Ecto neural progenitor cell (in vitro differentiated cells): ENCODE results near the gene ALG14.
"Not testable (repeated sequence)": the region's sequence is repeated elsewhere in the genome, so short reads cannot be mapped to it uniquely, and the experiment has no call there.

ENCODE experiments used
- DNase-seq: peaks from one replicate; pipeline ENCODE4 v3.0.0-alpha.2; 2018; ENCODE audit warnings: low spot score

Gene ALG14, protein sequence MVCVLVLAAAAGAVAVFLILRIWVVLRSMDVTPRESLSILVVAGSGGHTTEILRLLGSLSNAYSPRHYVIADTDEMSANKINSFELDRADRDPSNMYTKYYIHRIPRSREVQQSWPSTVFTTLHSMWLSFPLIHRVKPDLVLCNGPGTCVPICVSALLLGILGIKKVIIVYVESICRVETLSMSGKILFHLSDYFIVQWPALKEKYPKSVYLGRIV

DNA sequence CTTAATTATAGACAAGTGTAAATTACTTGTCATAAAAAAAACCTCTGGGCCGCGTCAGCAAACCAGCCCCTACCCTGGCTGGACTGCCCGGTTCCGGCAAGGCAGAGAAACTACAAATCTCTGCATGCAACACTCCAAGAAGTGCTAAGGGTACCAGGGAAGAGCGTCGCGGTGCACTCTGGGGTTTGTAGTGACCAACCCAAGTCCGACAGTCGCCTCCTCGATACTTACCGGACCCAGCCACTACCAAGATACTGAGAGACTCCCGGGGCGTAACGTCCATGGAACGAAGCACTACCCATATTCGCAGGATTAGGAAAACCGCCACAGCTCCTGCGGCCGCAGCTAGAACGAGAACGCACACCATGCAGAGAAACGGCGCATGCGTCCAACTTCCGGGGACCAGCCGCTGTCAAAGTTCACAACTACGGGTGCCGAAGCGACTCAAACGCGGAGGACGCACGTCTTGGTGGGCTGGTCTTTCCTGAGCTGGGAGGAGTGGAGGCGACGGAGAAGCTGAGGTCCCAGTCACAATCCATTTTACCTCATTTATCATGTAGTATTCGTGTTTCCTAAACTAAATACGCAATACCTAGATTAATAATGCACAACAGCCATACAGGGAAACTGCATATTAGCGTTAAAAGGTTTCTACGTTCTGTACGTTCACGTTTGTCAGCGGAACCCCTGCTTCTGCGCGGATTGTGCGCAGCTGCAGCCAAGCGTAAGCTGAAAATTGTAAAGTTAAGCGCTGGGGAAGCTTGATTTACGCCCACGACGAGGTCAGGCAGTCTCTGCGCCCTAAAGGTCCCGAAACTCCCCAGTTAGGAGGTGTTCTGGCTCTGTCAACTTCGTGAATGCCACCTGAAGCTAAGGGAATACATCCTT, at the start of gene ALG14:
Gene ALG14 (minus strand): TSS at position 420 of the 888 bp plus-strand sequence. CDS start 53 bp downstream, at position 367.
- peak; percentile 96 for DNase-seq

DNA sequence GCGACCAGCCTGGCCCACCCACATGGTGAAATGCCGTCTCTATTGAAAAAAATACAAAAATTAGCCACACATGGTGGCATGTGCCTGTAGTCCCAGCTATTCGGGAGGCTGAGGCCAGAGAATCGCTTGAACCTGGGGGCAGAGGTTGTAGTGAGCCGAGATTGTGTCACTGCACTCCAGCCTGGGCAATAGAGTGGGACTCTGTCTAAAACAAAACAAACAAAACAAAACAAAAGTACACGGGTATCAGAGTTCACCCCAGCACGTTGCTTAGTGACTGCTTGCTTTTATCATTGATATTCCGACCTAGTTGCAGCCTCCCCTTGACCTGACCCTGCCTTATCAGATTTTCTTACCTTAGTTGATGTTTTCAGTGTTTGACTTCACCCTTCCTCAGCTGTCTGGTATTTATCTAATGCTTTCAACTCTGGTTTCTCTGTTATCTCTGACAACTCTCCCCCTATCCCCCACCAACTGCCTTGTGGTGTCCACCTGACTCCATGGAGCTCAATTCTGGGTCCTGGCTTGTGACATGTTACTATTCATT, 49.5 kb upstream of the ALG14 start:
- DNase-seq, result no peak

DNA sequence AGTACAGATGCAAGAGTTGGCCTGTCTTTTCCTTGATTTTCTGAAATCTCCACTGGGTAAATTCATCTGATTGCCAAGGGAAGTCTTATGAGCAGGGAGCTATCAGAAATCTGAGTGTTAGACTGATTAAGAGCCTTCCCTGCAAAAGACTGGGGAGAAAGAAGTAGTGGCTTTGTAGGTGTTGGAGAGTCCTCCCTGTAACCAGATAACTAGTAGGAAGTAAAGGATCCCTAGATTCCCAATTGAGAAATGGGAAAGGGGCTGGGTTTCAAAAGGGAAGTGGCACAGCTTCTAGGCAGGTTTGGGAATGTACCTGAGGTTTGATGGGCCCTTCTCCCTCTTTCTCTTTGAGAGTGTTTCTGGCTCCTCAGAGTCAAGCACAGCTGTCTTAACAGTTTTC, 46.5 kb upstream of the ALG14 start:
- no peak for DNase-seq

DNA sequence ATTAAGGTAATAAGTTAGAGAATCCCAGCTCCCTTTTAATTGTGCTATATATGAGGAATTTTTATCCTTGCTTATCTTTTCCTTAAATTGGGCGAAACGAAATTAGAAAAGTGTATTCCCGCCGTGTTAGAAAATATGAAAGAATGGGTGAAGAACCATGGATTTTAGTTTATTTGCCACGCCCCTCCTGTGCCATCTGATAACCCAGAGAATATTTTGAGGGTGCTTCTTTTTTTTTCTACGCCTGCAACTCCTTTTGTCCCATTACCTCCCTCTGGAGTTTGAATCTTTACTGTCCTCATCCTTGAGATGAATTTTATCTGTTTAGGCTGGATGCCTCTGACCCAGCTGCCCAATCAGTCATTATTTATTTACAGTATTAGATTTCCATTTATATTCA, 46.0 kb upstream of the ALG14 start:
- DNase-seq, result no peak

DNA sequence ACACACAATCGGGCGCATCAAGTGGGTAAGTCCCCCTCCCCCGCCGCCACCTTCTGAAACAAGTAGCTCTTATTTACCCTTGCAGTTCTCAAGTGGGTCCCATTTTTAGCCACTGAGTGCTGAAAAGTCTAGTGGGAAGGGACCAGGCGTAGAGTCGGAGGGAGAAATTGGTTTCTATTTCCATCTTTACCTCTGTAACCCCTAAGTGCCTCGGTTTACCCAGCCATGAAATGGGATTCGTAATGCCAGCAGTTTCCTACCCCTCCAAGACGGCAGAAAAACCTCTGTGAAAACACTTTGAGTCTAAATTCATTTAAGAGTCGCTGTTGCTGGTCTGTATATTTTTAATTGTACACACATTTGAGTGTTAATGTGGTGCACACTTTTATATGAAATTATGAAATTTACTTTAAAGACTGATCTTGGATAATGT, 45.3 kb upstream of the ALG14 start:
- DNase-seq, result peak; percentile 61

DNA sequence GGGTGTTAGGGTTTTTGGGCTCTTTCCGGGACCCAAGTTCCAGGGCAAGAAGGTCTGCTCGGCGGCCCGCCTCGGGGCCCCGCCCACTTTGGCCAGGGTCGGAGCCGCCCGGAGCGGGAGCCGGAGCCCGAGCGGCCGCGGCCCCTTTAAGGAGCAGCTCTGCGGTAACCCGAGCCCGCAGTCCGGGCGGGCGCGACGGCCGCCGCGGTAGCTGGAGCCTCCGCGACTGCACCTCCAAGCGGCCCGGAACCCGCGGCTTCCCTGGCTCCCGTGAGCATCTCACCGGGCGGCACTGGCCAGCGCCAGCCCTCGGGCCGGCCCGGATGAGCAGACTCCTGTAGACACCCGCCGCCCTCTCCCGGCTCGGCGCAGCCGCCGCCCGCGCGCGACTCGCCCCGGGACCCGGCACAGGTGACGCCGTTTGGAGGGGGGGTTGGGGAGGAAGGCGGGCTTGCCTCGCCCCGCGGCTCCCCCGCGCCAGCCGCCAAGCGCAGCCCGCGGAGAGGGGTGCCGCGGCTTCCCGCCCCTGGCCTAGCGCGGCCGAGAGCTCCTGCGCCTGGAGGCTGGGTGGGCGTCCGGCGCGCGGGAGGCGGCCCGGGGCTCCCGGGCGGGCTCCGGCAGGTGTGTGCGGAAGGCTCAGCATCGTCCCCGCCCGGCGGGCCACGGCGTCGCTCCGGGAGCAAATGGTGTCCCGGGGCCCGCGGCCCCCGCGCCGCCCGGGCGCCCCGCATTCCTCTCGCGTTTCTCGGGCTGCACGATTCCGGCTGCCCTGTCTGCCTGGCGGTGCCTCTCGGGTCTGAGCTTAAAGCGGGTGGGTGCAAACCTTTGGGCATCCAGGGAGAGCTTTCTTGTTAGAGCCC, 44.7 kb upstream of the ALG14 start, which contains the start of gene TLCD4:
Gene TLCD4 (plus strand): TSS at position 149 of the 860 bp plus-strand sequence. CDS start 26,547 bp downstream, outside the sequence.
- peak; percentile 82 for DNase-seq

DNA sequence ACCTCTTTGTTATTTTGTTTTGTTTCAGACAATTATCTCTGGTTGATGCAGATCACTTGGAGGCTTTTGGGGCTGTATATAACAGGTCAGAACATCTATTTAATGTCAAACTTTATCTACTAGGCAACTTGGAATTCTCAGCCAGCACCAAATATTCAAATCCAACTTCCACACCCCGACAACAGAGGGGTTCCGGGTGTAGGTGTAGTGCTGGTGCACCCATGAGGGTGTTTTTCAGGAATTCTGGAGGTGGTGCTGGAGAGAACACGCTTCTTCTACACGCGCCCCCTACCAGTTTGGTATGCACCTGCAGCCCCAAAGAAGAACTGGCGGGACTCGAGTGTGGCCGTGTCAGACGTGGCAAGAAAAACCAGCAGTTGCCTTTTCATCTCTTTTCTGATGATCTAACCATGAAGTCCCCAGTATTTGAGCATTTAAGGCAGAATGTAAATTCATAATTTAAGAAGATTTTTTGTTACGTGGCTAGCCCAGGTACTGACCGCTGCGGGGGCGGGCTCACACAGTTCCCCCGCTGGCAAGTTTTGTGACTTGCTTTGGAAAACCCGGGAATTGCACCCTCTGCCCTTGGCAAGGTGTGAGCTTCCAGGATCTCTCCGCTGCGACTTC, 43.9 kb upstream of the ALG14 start:
- peak; percentile 74 for DNase-seq

DNA sequence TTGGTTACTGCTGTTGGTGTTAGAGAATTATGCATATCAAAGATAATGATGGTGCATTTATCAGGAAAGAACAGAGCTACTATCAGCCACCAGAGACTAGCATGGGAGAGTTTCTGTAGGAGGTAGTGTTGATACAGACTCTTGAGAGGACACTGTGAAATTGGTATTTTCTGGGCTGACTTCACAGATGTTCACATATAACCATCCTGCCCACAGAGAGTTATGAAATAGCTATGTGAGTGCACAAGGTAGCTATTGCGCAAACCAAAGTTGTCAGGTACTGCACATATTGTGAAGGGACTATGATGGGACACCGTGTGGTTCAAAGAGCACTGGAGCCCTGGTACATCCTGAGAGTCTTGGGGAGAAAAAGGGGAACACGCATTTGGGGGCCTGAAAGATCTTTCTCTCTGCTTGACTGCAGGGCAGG, 43.0 kb upstream of the ALG14 start:
- DNase-seq, result no peak

DNA sequence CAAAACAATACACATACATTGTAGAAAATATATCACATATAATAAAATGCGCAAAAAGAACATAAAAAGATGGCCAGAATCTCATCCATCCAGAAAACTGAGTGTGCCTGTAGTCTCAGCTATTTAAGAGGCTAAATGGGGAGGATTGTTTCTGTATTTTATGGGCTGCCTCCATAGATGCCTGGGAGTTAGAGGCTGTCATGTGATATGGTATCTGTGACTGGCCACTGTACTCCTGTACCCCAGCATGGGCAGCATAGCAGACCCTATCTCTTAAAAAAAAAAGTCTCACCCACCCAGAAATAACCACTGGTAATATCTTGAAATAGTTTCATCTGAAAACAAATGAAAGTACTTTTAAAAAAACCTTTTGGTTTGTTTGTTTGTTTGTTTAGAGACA, 40.9 kb upstream of the ALG14 start:
- no peak for DNase-seq

DNA sequence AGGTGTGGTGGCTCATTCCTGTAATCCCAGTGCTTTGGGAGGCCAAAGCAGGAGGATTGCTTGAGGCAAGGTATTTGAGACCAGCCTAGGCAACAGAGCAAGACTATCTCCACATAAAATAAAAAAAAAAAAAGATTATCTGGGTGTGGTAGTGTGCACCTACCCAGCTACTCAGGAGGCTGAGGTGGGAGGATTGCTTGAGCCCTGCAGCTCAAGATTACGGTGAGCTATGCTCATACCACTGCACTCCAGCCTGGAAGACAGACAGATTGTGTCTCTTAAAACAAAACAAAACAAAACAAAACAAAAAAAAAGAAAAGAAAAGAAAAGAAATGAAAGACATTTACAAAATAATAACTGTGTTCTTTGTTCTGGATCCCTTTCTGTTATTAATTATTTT, 38.3 kb upstream of the ALG14 start:
- DNase-seq, result no peak

DNA sequence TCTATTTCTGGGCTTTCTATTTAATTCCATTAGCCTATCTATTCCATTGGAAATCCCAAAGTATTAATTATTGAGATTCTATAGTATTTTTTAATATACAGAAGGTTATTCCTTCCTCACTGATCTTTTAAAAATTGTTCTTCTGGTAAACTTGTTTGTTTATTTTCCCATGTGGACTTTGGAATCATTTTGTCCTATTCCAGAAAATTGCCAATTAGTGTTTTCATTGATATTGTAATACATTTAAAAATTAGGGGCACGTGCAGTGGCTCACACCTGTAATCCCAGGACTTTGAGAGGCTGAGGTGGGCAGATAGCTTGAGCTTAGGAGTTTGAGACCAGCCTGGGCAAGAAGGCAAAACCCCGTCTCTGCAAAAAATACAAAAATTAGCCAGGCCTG, 36.0 kb upstream of the ALG14 start:
- DNase-seq, result no peak

DNA sequence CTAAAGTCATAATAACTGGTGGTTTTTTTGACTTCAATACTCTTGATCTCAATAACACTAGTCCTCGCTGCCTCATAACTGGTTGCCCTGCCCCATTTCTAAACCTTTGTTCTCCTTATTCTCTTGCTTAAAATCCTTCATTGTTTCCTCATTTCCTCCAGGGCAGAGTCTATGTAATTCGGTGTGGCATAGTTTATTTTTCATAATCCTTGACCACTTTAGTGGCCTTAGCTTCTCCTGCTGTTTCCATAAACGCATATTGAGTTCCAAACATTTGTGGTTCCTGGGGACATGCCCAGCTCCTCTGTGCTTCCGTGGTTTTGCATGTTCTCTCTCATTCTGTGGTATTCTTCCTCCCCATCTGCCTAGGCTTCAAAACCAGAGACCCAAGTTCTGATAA, 25.4 kb upstream of the ALG14 start:
- no peak for DNase-seq

DNA sequence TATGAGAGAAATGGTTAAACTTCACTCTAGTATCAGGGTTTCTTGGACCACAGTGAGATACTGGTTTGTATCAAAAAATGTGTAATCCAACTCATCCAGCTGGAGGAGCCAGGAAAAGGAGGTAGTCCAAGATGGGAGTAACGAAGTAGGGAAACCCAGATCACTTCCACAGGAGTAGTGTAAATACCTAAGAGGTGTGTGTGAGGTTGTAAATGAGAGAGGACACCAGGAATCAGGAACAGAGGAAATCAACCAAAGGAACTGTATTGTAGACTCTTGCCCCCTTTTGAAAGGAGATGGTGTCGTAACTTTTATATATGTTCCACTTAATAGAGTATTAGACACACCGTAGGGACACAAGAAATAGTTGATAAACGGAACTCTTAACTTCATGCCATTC, 24.7 kb upstream of the ALG14 start:
- no peak for DNase-seq

DNA sequence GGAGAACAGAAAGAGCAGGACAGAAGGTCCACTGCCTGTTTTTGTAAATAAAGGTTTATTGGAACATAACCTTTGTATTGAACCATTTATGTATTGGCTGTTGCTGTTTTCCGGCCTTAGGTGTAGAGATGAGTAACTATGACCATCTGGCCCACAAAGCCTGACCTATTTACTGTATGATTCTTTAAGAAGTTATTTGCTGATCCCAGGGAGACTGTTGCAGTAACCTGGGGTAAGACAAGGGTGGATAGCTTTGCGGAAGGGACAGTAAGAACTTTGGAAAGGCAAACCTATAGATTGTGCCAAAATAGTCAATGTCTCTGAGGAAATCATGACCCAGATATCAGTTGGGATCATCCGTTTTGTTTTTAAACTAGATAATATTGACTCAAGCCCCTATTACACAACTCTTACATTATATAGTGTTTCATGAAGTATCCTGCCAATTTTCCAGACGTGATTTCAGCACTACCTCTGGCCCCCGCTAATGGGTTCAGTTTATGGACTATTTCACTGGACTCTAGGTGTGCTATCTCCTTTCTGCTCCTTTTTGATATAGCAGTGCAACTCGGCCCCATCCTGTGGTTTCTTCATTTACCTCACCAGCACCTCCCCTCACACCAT, 23.6 kb upstream of the ALG14 start:
- no peak for DNase-seq

DNA sequence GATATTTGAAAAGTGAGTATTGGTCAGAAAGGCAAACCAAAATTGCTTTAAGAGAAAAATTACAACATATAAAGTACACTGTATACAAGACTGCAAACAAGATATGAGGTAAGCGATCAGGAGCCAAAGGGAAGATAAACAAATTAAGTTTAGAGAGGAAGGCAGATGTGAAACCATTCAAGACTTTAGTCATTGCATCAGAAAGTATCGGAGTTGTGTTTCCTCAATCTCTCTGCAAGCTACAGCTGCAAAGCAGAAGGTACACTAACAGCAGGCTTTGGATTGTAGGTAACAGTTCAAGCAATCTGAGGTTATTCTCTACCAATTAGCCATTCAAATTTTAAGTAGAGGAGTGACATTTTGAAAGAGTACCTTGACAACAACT, 23.1 kb upstream of the ALG14 start:
- no peak for DNase-seq

DNA sequence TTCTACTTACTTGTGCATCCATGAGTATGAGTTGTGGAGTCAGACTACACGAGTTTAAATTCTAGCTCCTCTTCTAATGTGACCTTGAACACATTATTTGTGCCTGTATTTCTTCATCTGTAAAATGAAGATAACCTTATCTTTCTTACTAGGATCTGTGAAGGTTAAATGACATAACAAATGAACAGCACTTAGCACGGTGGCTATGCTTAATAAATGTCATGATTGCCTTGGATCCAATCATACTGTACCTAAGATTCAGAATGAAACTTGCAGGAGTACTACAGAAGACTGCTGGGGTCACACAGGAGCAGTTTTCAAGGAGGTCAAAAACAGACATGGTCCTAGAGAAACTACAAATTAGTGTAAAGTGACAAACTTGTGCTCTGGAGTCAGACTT, 22.2 kb upstream of the ALG14 start:
- no peak for DNase-seq

DNA sequence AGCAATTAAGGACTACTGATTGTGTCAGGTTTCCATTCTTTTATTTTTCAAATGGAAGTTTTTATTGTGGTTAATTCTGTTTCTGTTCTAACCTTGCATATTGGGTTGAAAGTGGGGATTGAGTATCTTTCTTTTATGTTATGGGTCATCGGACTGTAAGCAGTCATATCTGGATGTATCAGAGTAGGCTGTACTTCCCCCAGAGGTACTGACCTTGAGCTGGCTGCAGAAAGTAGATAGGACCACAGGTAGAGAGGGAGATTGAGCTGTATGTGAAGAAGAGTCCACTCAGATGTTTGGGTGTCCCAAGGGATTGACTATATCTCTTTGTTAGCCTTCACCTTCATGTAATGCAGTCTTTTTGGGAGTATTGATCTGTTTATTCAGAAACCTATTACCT, 20.5 kb upstream of the ALG14 start:
- no peak for DNase-seq

DNA sequence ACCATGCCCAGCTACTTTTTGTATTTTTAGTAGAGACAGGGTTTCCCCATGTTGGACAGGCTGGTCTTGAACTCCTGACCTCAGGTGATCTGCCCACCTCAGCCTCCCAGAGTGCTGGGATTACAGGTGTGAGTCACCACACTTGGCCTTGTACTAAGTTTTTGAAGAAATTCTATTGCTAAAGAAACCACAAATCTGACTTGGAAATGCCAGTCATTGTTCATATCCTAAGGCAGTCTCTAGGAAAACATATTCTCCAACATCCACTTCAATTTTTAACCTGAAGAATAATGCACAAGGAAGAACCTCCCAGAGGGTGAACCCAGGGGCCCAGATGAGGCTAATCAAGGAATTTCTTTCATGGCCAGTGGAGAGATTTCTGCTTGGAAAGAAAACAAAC, 20.1 kb upstream of the ALG14 start:
- not testable (repeated sequence) for DNase-seq

DNA sequence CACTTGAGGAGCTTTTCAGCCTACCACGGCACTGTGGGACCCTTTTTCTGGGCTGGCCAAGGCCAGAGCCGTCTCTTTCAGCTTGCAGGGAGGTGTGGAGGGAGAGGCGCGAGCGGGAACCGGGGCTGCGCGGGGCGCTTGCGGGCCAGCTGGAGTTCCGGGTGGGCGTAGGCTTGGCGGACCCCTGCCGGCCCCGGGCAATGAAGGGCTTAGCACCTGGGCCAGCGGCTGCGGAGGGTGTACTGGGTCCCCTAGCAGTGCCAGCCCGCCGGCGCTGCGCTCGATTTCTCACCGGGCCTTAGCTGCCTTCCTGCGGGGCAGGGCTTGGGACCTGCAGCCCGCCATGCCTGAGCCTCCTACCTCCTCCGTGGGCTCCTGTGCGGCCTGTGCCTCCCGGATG, 18.5 kb upstream of the ALG14 start:
- not testable (repeated sequence) for DNase-seq

DNA sequence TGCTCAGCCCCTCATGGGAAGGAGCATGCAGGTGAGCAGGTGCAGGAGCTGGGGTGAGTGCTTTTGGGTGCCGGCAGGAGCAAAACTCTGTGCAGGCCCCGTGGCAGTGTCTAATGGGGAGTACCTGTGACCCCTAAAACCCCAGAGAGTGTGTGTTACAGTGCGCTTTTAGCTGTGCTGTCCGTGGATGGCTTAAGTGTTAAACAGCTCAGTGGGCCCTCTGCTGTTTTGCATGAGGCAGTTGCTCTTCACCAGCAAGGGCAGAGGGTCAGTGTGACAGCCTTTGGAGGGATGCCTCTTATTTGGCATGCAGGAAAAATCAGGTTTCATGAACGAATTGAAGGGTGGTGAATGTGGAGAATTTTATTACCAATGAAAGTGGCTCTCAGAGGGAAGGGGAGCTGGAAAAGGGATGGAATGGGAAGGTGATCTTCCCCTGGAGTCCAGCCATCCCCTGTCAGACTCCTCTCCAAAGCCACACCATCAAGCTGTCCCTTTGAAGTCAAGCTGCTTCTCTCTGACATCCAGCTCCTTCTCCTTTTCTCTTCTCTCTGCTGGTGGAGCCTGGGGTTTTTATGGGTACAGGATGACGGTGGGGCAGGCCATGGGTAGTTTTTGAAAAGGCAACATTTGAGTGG, 17.0 kb upstream of the ALG14 start:
- DNase-seq, result no peak

DNA sequence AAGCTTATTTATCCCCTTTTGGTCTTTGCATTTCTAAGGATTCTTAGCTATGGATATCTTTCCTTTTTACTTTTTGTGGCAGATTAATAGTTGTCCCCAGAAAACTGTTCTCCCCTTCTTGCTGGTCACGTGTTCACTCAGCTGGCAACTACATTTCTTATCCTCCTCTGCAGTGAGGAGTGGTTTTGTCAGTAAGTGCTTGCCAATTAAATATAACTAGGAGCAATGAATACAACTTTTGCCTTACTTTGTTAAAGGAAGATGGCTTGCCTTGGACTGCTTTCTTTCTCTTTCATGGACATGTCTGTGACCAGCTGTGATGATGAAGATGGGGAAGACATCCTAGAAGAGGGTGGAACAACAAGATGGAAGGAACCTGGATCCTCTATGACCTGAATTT, 15.6 kb upstream of the ALG14 start:
- DNase-seq, result no peak
